Measurements from ENCODE around the gene CNN1. TPM values are rescaled to one million over a fixed set of nuclear protein-coding genes. Genes with fewer than 3 reads are reported as not detected.
"Not testable (repeated sequence)": the region's sequence is repeated elsewhere in the genome, so short reads cannot be mapped to it uniquely, and the experiment has no call there.

CNN1 gene
- total and polyA plus RNA-seq, 2 experiments from 2014 or later = 12.1 to 12.6 TPM

GRCh38 chr19:11563532-11563931, 24.9 kb downstream of the CNN1 start:
- Histone ChIP-seq H3K4me3 (no peak overlapping the region), H3K4me2 (no peak overlapping the region), H3K9me2 (replicated peaks; ENCODE audit: insufficient read depth) (no peaks in the 10 kb centered on the region), H2AFZ (no peak overlapping the region), H3K36me3 (replicated peaks; ENCODE audit: insufficient read depth, low read depth) (no peaks in the 10 kb centered on the region), H3K9me3 (ENCODE audit: low read depth) (no peaks in the 10 kb centered on the region), H3K27me3 (no peaks in the 10 kb centered on the region), H4K20me1 (ENCODE audit: insufficient read depth, poor library complexity, severe bottlenecking) (peaks cover under 1% of the 10 kb centered on the region), H3K79me2 (peaks cover 4% of the 10 kb centered on the region), H3K27ac (no peak overlapping the region), H3K4me1 (ENCODE audit: insufficient read depth) (peaks cover 5% of the 10 kb centered on the region)
- no peak for DNase-seq (ENCODE audit: low spot score)
- 88% methylated on average over 8 of the region's 8 CpGs for WGBS (ENCODE audit: low lambda C conversion rate, missing lambda C conversion rate)
- TF ChIP-seq CTCF (IDR thresholded peaks at IDR 0.05; ENCODE audit: poor library complexity) (no peak), EZH2phosphoT487 (IDR thresholded peaks at IDR 0.05; ENCODE audit: low read depth, severe bottlenecking, unreplicated experiment) (no peak), EZH2 (IDR thresholded peaks at IDR 0.05; ENCODE audit: borderline replicate concordance) (no peak)

- not testable (repeated sequence) for H3K4me1 ChIP-seq (ENCODE audit: insufficient read depth); H3K27ac ChIP-seq; H3K9me3 ChIP-seq (ENCODE audit: low read depth); H3K4me2 ChIP-seq; H4K20me1 ChIP-seq (ENCODE audit: insufficient read depth, poor library complexity, severe bottlenecking); H3K36me3 ChIP-seq (replicated peaks; ENCODE audit: insufficient read depth, low read depth); DNase-seq (ENCODE audit: low spot score); H3K27me3 ChIP-seq; H3K9me2 ChIP-seq (replicated peaks; ENCODE audit: insufficient read depth); H3K79me2 ChIP-seq; H3K4me3 ChIP-seq; H2AFZ ChIP-seq
- WGBS (ENCODE audit: low lambda C conversion rate, missing lambda C conversion rate) = 95% methylated on average over 6 of the region's 6 CpGs
Measured at GRCh38 chr19:11564082-11564807, 25.6 kb downstream of the CNN1 start.

GRCh38 chr19:11565649-11565980, 27.0 kb downstream of the CNN1 start:
- not testable (repeated sequence) for H3K36me3 ChIP-seq (replicated peaks; ENCODE audit: insufficient read depth, low read depth); DNase-seq (ENCODE audit: low spot score); H4K20me1 ChIP-seq (ENCODE audit: insufficient read depth, poor library complexity, severe bottlenecking); H3K27me3 ChIP-seq; H3K79me2 ChIP-seq; H3K9me3 ChIP-seq (ENCODE audit: low read depth); H3K4me1 ChIP-seq (ENCODE audit: insufficient read depth); H3K9me2 ChIP-seq (replicated peaks; ENCODE audit: insufficient read depth); H2AFZ ChIP-seq; H3K4me3 ChIP-seq; H3K4me2 ChIP-seq; H3K27ac ChIP-seq
- WGBS (ENCODE audit: low lambda C conversion rate, missing lambda C conversion rate) = 87% methylated on average over 5 of the region's 5 CpGs

GRCh38 chr19:11566164-11566563, 27.5 kb downstream of the CNN1 start:
- 87% methylated on average over 2 of the region's 2 CpGs for WGBS (ENCODE audit: low lambda C conversion rate, missing lambda C conversion rate)
- H3K4me2 ChIP-seq = no peak overlapping the region
- H3K79me2 ChIP-seq = no peaks in the 10 kb centered on the region
- H4K20me1 ChIP-seq (ENCODE audit: insufficient read depth, poor library complexity, severe bottlenecking) = no peaks in the 10 kb centered on the region
- no peak overlapping the region for H3K4me3 ChIP-seq
- TF ChIP-seq EZH2phosphoT487 (IDR thresholded peaks at IDR 0.05; ENCODE audit: low read depth, severe bottlenecking, unreplicated experiment) (no peak), CTCF (IDR thresholded peaks at IDR 0.05; ENCODE audit: poor library complexity) (no peak), EZH2 (IDR thresholded peaks at IDR 0.05; ENCODE audit: borderline replicate concordance) (no peak)
- DNase-seq (ENCODE audit: low spot score) = no peak
- H3K4me1 ChIP-seq (ENCODE audit: insufficient read depth) = no peaks in the 10 kb centered on the region
- H3K27me3 ChIP-seq = no peaks in the 10 kb centered on the region
- no peaks in the 10 kb centered on the region for H3K9me3 ChIP-seq (ENCODE audit: low read depth)
- no peak overlapping the region for H2AFZ ChIP-seq
- H3K36me3 ChIP-seq (replicated peaks; ENCODE audit: insufficient read depth, low read depth) = no peaks in the 10 kb centered on the region
- H3K27ac ChIP-seq = no peak overlapping the region
- no peaks in the 10 kb centered on the region for H3K9me2 ChIP-seq (replicated peaks; ENCODE audit: insufficient read depth)
